Calu3 (cell line): ENCODE results near the gene CD177. TPM values are rescaled to one million over a fixed set of nuclear protein-coding genes. Genes with fewer than 3 reads are reported as not detected.
"Not testable (repeated sequence)": the region's sequence is repeated elsewhere in the genome, so short reads cannot be mapped to it uniquely, and the experiment has no call there.

Experiments used
- BruUV-seq: library from RNA; stranded (reverse); fragments of 400-500 nt; replicated peaks from 2 replicates; lab custom pipeline; 2021; lab: Mats Ljungman, UMichigan
- CTCF ChIA-PET: fragments of 300-600 bp; sonication (Branson Sonifier 250); formaldehyde crosslinking; loops from one replicate; lab custom pipeline; 2022; ENCODE audit warnings: antibody characterized with exemption; lab: Charles Lee
- DNase-seq: peaks from one replicate; pipeline ENCODE4 v3.0.0; 2022
- H3K27ac Mint-ChIP-seq: one replicate; pipeline ENCODE4 v1.8.0; 2022; ENCODE audit warnings: mixed read lengths; ENCODE audit not compliant: unreplicated experiment
- H3K27me3 Mint-ChIP-seq: one replicate; pipeline ENCODE4 v1.8.0; 2022; ENCODE audit warnings: mixed read lengths; ENCODE audit not compliant: unreplicated experiment
- H3K36me3 Mint-ChIP-seq: one replicate; pipeline ENCODE4 v1.8.0; 2022; ENCODE audit warnings: mild to moderate bottlenecking, moderate library complexity, mixed read lengths; ENCODE audit not compliant: insufficient read depth, unreplicated experiment
- H3K4me1 Mint-ChIP-seq: one replicate; pipeline ENCODE4 v1.8.0; 2022; ENCODE audit warnings: mild to moderate bottlenecking, low read depth, mixed read lengths; ENCODE audit not compliant: unreplicated experiment
- H3K4me3 Mint-ChIP-seq: one replicate; pipeline ENCODE4 v1.8.0; 2022; ENCODE audit warnings: mild to moderate bottlenecking, low read depth, moderate library complexity, mixed read lengths; ENCODE audit not compliant: unreplicated experiment
- H3K9me3 Mint-ChIP-seq: one replicate; pipeline ENCODE4 v1.8.0; 2022; ENCODE audit warnings: low read depth, mixed read lengths; ENCODE audit not compliant: unreplicated experiment
- CTCF ChIP-seq: fragments of 200-600 bp; IDR thresholded peaks from one replicate; pipeline ENCODE4 v1.8.0; 2022; ENCODE audit warnings: antibody characterized with exemption; ENCODE audit not compliant: unreplicated experiment
- intact Hi-C: fragments of 100-400 bp; cut with micrococcal nuclease; formaldehyde crosslinking; loops from one replicate; pipeline ENCODE4 v1.10.0; 2022; ENCODE audit not compliant: unreplicated experiment
- total RNA-seq: library from RNA; stranded (reverse); gene quantifications from 2 replicates; pipeline ENCODE4 v1.2.3, GENCODE V29; 2022

Gene CD177
- total RNA-seq, 1 experiment from 2014 or later: 0.73 TPM

- CTCF ChIA-PET: no interaction called here
- H3K27me3 Mint-ChIP-seq: peaks cover 33% of the 10 kb centered on the region
- H3K4me1 Mint-ChIP-seq: peaks cover 10% of the 10 kb centered on the region
- no peaks in the 10 kb centered on the region for H3K36me3 Mint-ChIP-seq
- no peak overlapping the region for H3K27ac Mint-ChIP-seq
- TF ChIP-seq CTCF: no peak
- BruUV-seq: no TSS peak
- intact Hi-C loops: no loop called here
- H3K4me3 Mint-ChIP-seq: no peak overlapping the region
- H3K9me3 Mint-ChIP-seq: no peaks in the 10 kb centered on the region
- no peak for DNase-seq
Measured at GRCh38 chr19:43351998-43352746, 1.3 kb upstream of the CD177 start.

- no peak for TF ChIP-seq CTCF
- intact Hi-C loops: no loop called here
- peaks cover 8% of the 10 kb centered on the region for H3K4me1 Mint-ChIP-seq
- no peaks in the 10 kb centered on the region for H3K36me3 Mint-ChIP-seq
- DNase-seq: no peak
- H3K27me3 Mint-ChIP-seq: peaks cover 33% of the 10 kb centered on the region
- H3K27ac Mint-ChIP-seq: no peak overlapping the region
- CTCF ChIA-PET: no interaction called here
- H3K9me3 Mint-ChIP-seq: no peaks in the 10 kb centered on the region
- H3K4me3 Mint-ChIP-seq: no peak overlapping the region
- no TSS peak for BruUV-seq
Measured at GRCh38 chr19:43354305-43354627, 780 bp downstream of the CD177 start.

DNA sequence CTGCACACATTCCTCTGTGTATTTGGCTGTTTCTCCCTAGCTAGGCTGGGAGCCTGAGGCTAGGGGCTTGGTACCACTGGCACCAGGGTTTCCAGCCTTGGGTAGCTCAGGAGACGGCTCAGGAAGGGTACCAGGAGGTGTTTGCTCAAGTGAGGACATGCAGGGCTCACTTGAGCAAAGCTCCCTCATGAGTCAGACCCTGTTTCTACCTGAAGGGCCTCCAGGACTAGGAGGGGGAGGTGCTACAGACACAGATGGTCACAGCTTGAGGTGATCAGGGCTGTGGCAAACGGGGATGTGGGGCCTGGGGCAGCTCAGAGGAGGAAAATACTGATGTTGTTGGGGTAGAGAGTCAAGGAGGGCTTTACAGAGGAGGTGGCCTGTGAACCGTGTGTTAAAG lies 3.3 kb downstream of the CD177 start:
- H3K36me3 Mint-ChIP-seq, H3K9me3 Mint-ChIP-seq, H3K27ac Mint-ChIP-seq, H3K4me3 Mint-ChIP-seq, DNase-seq, BruUV-seq, H3K4me1 Mint-ChIP-seq, CTCF ChIA-PET, intact Hi-C loops: not testable (repeated sequence)
- H3K27me3 Mint-ChIP-seq: peaks cover 51% of the 10 kb centered on the region

- CTCF ChIA-PET: no interaction called here
- BruUV-seq: no TSS peak
- H3K36me3 Mint-ChIP-seq: no peaks in the 10 kb centered on the region
Measured at GRCh38 chr19:43362179-43362578, 8.7 kb downstream of the CD177 start.

More at GRCh38 chr19:43362179-43362578, 8.7 kb downstream of the CD177 start:
- H3K4me1 Mint-ChIP-seq: no peaks in the 10 kb centered on the region
- H3K9me3 Mint-ChIP-seq: no peaks in the 10 kb centered on the region
- H3K27me3 Mint-ChIP-seq: peaks cover 54% of the 10 kb centered on the region
- intact Hi-C loops: no loop called here
- TF ChIP-seq CTCF: no peak
- no peak for DNase-seq
- H3K4me3 Mint-ChIP-seq: no peak overlapping the region
- no peak overlapping the region for H3K27ac Mint-ChIP-seq
